ENCODE measurements around the gene OR52H1. TPM values are rescaled to one million over a fixed set of nuclear protein-coding genes. Genes with fewer than 3 reads are reported as not detected.

Gene OR52H1
- polyA plus RNA-seq, 4 donors: not detected

Other genes with a start within 250 kb of the OR52H1 start
- under 1 TPM in 2 of 4 donors, not detected in 2; 0.26 to 0.38 TPM for gene OR51B4, start 246.6 kb downstream of the OR52H1 start, polyA plus RNA-seq (ENCODE audit: insufficient read length in 4 of 4)
- gene OR51B2, start 224.2 kb downstream of the OR52H1 start, polyA plus RNA-seq (ENCODE audit: insufficient read length in 4 of 4): not detected
- under 1 TPM; 0.17 to 0.43 (median 0.41) TPM for gene OR51B5, start 205.0 kb downstream of the OR52H1 start, polyA plus RNA-seq (ENCODE audit: insufficient read length in 4 of 4)
- not detected for gene OR51B6, start 197.0 kb downstream of the OR52H1 start, polyA plus RNA-seq (ENCODE audit: insufficient read length in 4 of 4)
- not detected for gene OR51M1, start 164.7 kb downstream of the OR52H1 start, polyA plus RNA-seq (ENCODE audit: insufficient read length in 4 of 4)
- under 1 TPM in 1 of 4 donors, not detected in 3; 0.14 TPM for gene OR51Q1, start 126.4 kb downstream of the OR52H1 start, polyA plus RNA-seq (ENCODE audit: insufficient read length in 4 of 4)
- not detected for gene OR51I1, start 107.0 kb downstream of the OR52H1 start, polyA plus RNA-seq (ENCODE audit: insufficient read length in 4 of 4)
- not detected for gene OR51I2, start 99.2 kb downstream of the OR52H1 start, polyA plus RNA-seq (ENCODE audit: insufficient read length in 4 of 4)
- not detected for gene OR52D1, start 59.9 kb downstream of the OR52H1 start, polyA plus RNA-seq (ENCODE audit: insufficient read length in 4 of 4)
- gene UBQLN3, start 38.6 kb downstream of the OR52H1 start, polyA plus RNA-seq (ENCODE audit: insufficient read length in 4 of 4): not detected
- 1 to 10 TPM in 1 of 4 donors, under 1 TPM in 3; 0.33 to 1.2 (median 0.51) TPM for gene UBQLNL, start 31.8 kb downstream of the OR52H1 start, polyA plus RNA-seq (ENCODE audit: insufficient read length in 4 of 4)
- under 1 TPM in 1 of 4 donors, not detected in 3; 0.20 TPM for gene OR52B6, start 32.3 kb upstream of the OR52H1 start, polyA plus RNA-seq (ENCODE audit: insufficient read length in 4 of 4)
- 10 to 100 TPM in 3 of 4 donors, 1 to 10 TPM in 1; 3.4 to 69.0 (median 16.9) TPM for gene TRIM6, start 48.1 kb upstream of the OR52H1 start, polyA plus RNA-seq (ENCODE audit: insufficient read length in 4 of 4)
- gene TRIM34, start 76.5 kb upstream of the OR52H1 start, polyA plus RNA-seq (ENCODE audit: insufficient read length in 4 of 4): 10 to 100 TPM; 10.4 to 11.1 (median 10.5) TPM
- 10 to 100 TPM; 39.6 to 45.2 (median 43.2) TPM for gene TRIM5, start 136.5 kb upstream of the OR52H1 start, polyA plus RNA-seq (ENCODE audit: insufficient read length in 4 of 4)
- 10 to 100 TPM in 2 of 4 donors, 1 to 10 TPM in 2; 8.4 to 23.5 (median 9.3) TPM for gene TRIM22, start 141.2 kb upstream of the OR52H1 start, polyA plus RNA-seq (ENCODE audit: insufficient read length in 4 of 4)
- not detected for gene OR56B1, start 187.9 kb upstream of the OR52H1 start, polyA plus RNA-seq (ENCODE audit: insufficient read length in 4 of 4)
- not detected for gene OR52N4, start 205.7 kb upstream of the OR52H1 start, polyA plus RNA-seq (ENCODE audit: insufficient read length in 4 of 4)
- not detected for gene OR52N5, start 234.8 kb upstream of the OR52H1 start, polyA plus RNA-seq (ENCODE audit: insufficient read length in 4 of 4)
- gene OR52N1, start 242.7 kb upstream of the OR52H1 start, polyA plus RNA-seq (ENCODE audit: insufficient read length in 4 of 4): not detected

Data from left renal pelvis (tissue), 4 donors.